LNCaP clone FGC (cell line): ENCODE results near the gene CNNM3.
"Not testable (repeated sequence)": the region's sequence is repeated elsewhere in the genome, so short reads cannot be mapped to it uniquely, and the experiment has no call there.

Experiments used
- DNase-seq: peaks from one replicate; pipeline ENCODE4 v3.0.0-alpha.2; 2011; ENCODE audit warnings: low read depth
- H3K4me3 ChIP-seq: 2 replicates; pipeline ENCODE4 v1.5.1; 2011; ENCODE audit warnings: mild to moderate bottlenecking, low read depth, low read length, control low read depth
- CTCF ChIP-seq: IDR thresholded peaks from 2 replicates; pipeline ENCODE4 v1.5.1; 2012; ENCODE audit warnings: mild to moderate bottlenecking; ENCODE audit not compliant: control insufficient read depth, insufficient read depth; ENCODE audit errors: extremely low read depth

The CNNM3 gene

GRCh38 chr2:96800061-96801004 is 15.7 kb upstream of the CNNM3 start:
- H3K4me3 ChIP-seq, result no peak overlapping the region
- no peak for TF ChIP-seq CTCF
- DNase-seq, result no peak

- peak; percentile 96 for TF ChIP-seq CTCF
Observed at GRCh38 chr2:96801005-96801785, 14.9 kb upstream of the CNNM3 start.

GRCh38 chr2:96801786-96802595 is 14.1 kb upstream of the CNNM3 start:
- no peak overlapping the region for H3K4me3 ChIP-seq
- TF ChIP-seq CTCF, result no peak
- no peak for DNase-seq

More at GRCh38 chr2:96801005-96801785, 14.9 kb upstream of the CNNM3 start:
- H3K4me3 ChIP-seq, result no peak overlapping the region
- DNase-seq, result peak; percentile 32

- no peak for DNase-seq
- no peak for TF ChIP-seq CTCF
- H3K4me3 ChIP-seq, result no peak overlapping the region
Observed at GRCh38 chr2:96802721-96803120, 13.3 kb upstream of the CNNM3 start.

GRCh38 chr2:96804986-96805385 is 11.1 kb upstream of the CNNM3 start:
- no peak for TF ChIP-seq CTCF

GRCh38 chr2:96805946-96806345 is 10.1 kb upstream of the CNNM3 start:
- H3K4me3 ChIP-seq, DNase-seq: not testable (repeated sequence)

More at GRCh38 chr2:96804986-96805385, 11.1 kb upstream of the CNNM3 start:
- no peak for DNase-seq
- no peak overlapping the region for H3K4me3 ChIP-seq
